OCI-LY1 (cell line): ENCODE measurements around the gene TAF7L.

Source experiments
- H2AFZ ChIP-seq: fragments of 200-600 bp; sonication (generic), shearing (Covaris generic); 2 replicates; pipeline ENCODE4 v1.6.0; 2014; ENCODE audit warnings: antibody characterized with exemption, mild to moderate bottlenecking, low read length
- H3F3A ChIP-seq: fragments of 200-600 bp; sonication (generic), shearing (Covaris generic); 2 replicates; pipeline ENCODE4 v1.6.0; 2014; ENCODE audit warnings: mild to moderate bottlenecking, antibody characterized with exemption, low read length, moderate library complexity; ENCODE audit not compliant: insufficient read depth
- H3K27ac ChIP-seq: fragments of 200-600 bp; sonication (generic); 2 replicates; pipeline ENCODE4 v1.5.1; 2014; ENCODE audit warnings: low read length, mixed run types, mild to moderate bottlenecking, low read depth; ENCODE audit not compliant: poor library complexity, severe bottlenecking
- H3K27me3 ChIP-seq: fragments of 200-600 bp; sonication (generic); 2 replicates; pipeline ENCODE4 v1.6.0; 2014; ENCODE audit warnings: antibody characterized with exemption, mild to moderate bottlenecking, low read length, moderate library complexity; ENCODE audit not compliant: insufficient read depth
- H3K36me3 ChIP-seq: fragments of 200-600 bp; sonication (generic); 2 replicates; pipeline ENCODE4 v1.6.1; 2014; ENCODE audit warnings: mild to moderate bottlenecking, antibody characterized with exemption, low read length, moderate library complexity, mixed read lengths; ENCODE audit not compliant: insufficient read depth
- H3K4me1 ChIP-seq: fragments of 200-600 bp; sonication (generic); 2 replicates; pipeline ENCODE4 v1.5.1; 2014; ENCODE audit warnings: mild to moderate bottlenecking, low read length, moderate library complexity; ENCODE audit not compliant: insufficient read depth, severe bottlenecking
- H3K4me2 ChIP-seq: fragments of 200-600 bp; sonication (generic), shearing (Covaris generic); 2 replicates; pipeline ENCODE4 v1.6.1; 2014; ENCODE audit warnings: low read length
- H3K4me3 ChIP-seq: fragments of 200-600 bp; sonication (generic); 2 replicates; pipeline ENCODE4 v1.5.1; 2014; ENCODE audit warnings: low read length, low read depth, mild to moderate bottlenecking, mixed read lengths; ENCODE audit not compliant: poor library complexity, severe bottlenecking
- H3K79me2 ChIP-seq: fragments of 200-600 bp; shearing (Covaris generic); 2 replicates; pipeline ENCODE4 v1.6.1; 2016; ENCODE audit warnings: mixed run types, low read length, mixed read lengths; ENCODE audit not compliant: insufficient read depth
- H3K9ac ChIP-seq: fragments of 200-600 bp; sonication (generic), shearing (Covaris generic); 2 replicates; pipeline ENCODE4 v1.6.1; 2014; ENCODE audit warnings: mild to moderate bottlenecking, low read length, mixed read lengths
- H3K9me2 ChIP-seq: fragments of 200-600 bp; sonication (generic), shearing (Covaris generic); 2 replicates; pipeline ENCODE4 v1.6.1; 2014; ENCODE audit warnings: low read depth, mild to moderate bottlenecking, low read length, mixed read lengths
- H3K9me3 ChIP-seq: fragments of 200-600 bp; shearing (Covaris generic); 2 replicates; pipeline ENCODE4 v1.6.1; 2014; ENCODE audit warnings: low read length, mixed read lengths
- H4K20me1 ChIP-seq: fragments of 200-600 bp; sonication (generic), shearing (Covaris generic); 2 replicates; pipeline ENCODE4 v1.6.0; 2016; ENCODE audit warnings: mild to moderate bottlenecking, low read length; ENCODE audit not compliant: insufficient read depth
- EZH2 ChIP-seq: fragments of 200-600 bp; sonication (generic), shearing (Covaris generic); IDR thresholded peaks from 2 replicates; pipeline ENCODE4 v1.8.0; 2017; ENCODE audit warnings: borderline replicate concordance, mixed run types, mild to moderate bottlenecking, antibody characterized with exemption, low read length, moderate library complexity, mixed read lengths
- TF ChIP-seq, protein P1 (sequence below): fragments of 200-600 bp; sonication (generic), shearing (Covaris generic); IDR thresholded peaks from 2 replicates; pipeline ENCODE4 v1.5.1; 2017; ENCODE audit warnings: mild to moderate bottlenecking, antibody characterized with exemption, low read length, moderate library complexity, mixed read lengths

Gene TAF7L

DNA sequence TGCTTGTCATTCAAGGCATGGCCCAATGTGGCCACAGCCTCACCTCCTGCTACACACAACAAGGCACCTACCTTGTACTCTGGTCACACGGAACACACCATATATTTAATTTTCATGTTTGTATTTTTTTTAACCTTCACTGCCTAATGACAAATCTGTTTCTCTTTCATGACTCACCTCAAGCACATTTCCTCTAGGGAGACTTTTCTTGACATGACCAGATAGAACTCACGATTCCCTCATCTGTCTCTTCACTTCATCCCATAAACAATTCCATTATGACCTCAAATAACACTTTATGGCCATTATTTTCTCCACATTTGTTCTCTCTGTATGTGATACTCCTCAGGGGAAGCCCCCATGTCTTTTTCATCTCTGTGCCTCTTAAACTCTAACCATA, 60.5 kb downstream of the TAF7L start:
- TF ChIP-seq, protein P1, sequence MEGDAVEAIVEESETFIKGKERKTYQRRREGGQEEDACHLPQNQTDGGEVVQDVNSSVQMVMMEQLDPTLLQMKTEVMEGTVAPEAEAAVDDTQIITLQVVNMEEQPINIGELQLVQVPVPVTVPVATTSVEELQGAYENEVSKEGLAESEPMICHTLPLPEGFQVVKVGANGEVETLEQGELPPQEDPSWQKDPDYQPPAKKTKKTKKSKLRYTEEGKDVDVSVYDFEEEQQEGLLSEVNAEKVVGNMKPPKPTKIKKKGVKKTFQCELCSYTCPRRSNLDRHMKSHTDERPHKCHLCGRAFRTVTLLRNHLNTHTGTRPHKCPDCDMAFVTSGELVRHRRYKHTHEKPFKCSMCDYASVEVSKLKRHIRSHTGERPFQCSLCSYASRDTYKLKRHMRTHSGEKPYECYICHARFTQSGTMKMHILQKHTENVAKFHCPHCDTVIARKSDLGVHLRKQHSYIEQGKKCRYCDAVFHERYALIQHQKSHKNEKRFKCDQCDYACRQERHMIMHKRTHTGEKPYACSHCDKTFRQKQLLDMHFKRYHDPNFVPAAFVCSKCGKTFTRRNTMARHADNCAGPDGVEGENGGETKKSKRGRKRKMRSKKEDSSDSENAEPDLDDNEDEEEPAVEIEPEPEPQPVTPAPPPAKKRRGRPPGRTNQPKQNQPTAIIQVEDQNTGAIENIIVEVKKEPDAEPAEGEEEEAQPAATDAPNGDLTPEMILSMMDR: no peak
- no peak for TF ChIP-seq EZH2

DNA sequence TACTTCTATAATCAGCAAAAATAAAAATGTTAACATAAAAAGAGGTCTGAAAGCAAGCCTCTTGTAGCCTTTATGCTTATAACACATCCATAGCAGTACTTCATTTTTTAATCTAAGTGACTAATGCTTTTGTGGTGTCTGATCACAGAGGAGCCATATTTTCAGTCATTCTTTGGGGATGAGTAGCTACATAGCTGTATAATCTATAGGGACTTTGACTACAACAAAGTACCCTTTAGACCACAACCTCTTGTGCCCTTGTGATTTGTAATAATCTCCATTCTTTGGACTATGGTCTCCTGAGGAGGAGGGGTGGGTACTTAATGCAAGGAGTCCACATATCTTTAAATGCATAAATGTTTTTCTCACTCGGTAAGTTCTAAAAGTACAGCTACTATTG, 62.0 kb downstream of the TAF7L start:
- Histone ChIP-seq H3K9me3 (no peaks in the 10 kb centered on the region), H3K4me3 (no peak overlapping the region), H3K4me1 (no peaks in the 10 kb centered on the region), H3K27me3 (no peaks in the 10 kb centered on the region), H3K9ac (no peak overlapping the region), H3K36me3 (no peaks in the 10 kb centered on the region), H3K9me2 (no peaks in the 10 kb centered on the region), H2AFZ (no peak overlapping the region), H3K27ac (no peak overlapping the region), H3F3A (no peaks in the 10 kb centered on the region), H4K20me1 (no peaks in the 10 kb centered on the region), H3K4me2 (no peak overlapping the region), H3K79me2 (no peaks in the 10 kb centered on the region)
- TF ChIP-seq, protein P1: no peak
- TF ChIP-seq EZH2: no peak

More for the DNA sequence above, 60.5 kb downstream of the TAF7L start:
- H3K4me3 ChIP-seq: no peak overlapping the region
- H3K27ac ChIP-seq: no peak overlapping the region
- no peak overlapping the region for H3K4me2 ChIP-seq
- H3K4me1 ChIP-seq: no peaks in the 10 kb centered on the region
- no peaks in the 10 kb centered on the region for H3K9me2 ChIP-seq
- no peak overlapping the region for H2AFZ ChIP-seq
- H3K9ac ChIP-seq: no peak overlapping the region
- no peaks in the 10 kb centered on the region for H3K79me2 ChIP-seq
- no peaks in the 10 kb centered on the region for H3K27me3 ChIP-seq
- H3K36me3 ChIP-seq: no peaks in the 10 kb centered on the region
- no peaks in the 10 kb centered on the region for H3F3A ChIP-seq
- no peaks in the 10 kb centered on the region for H3K9me3 ChIP-seq
- H4K20me1 ChIP-seq: no peaks in the 10 kb centered on the region

DNA sequence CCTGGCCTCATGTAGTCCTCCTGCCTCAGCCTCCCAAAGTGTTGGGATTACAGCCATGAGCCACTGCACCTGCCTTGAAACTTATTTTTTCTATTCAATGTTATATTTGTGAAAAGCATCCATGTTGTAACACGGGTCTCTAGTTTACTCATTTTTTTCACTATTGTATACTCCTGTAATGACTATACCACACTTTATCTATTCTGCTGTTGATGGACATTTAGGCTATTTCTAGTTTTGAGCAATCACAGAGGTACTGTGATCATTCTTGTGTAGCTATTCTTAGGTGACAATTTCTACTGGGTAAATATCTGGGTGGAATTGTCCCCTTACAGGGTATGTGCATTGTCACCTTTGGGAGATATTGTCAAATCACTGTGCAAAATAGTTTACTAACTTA, 67.9 kb downstream of the TAF7L start:
- H3F3A ChIP-seq: no peaks in the 10 kb centered on the region
- H2AFZ ChIP-seq: no peak overlapping the region
- no peaks in the 10 kb centered on the region for H3K79me2 ChIP-seq
- peaks cover 50% of the 10 kb centered on the region for H3K4me1 ChIP-seq
- no peaks in the 10 kb centered on the region for H3K9me3 ChIP-seq
- no peaks in the 10 kb centered on the region for H3K27me3 ChIP-seq
- H3K9me2 ChIP-seq: no peaks in the 10 kb centered on the region
- H3K9ac ChIP-seq: no peak overlapping the region
- H3K27ac ChIP-seq: no peak overlapping the region
- H4K20me1 ChIP-seq: no peaks in the 10 kb centered on the region
- no peak for TF ChIP-seq EZH2
- TF ChIP-seq, protein P1: no peak
- H3K36me3 ChIP-seq: no peaks in the 10 kb centered on the region
- no peak overlapping the region for H3K4me3 ChIP-seq
- no peak overlapping the region for H3K4me2 ChIP-seq
